Right hindlimb (tissue), 1 donor: ENCODE results near the gene AVPR2.

Experiments used
- DNase-seq: peaks from one replicate; pipeline ENCODE4 v3.0.0-alpha.2; 2018

Gene AVPR2

DNA sequence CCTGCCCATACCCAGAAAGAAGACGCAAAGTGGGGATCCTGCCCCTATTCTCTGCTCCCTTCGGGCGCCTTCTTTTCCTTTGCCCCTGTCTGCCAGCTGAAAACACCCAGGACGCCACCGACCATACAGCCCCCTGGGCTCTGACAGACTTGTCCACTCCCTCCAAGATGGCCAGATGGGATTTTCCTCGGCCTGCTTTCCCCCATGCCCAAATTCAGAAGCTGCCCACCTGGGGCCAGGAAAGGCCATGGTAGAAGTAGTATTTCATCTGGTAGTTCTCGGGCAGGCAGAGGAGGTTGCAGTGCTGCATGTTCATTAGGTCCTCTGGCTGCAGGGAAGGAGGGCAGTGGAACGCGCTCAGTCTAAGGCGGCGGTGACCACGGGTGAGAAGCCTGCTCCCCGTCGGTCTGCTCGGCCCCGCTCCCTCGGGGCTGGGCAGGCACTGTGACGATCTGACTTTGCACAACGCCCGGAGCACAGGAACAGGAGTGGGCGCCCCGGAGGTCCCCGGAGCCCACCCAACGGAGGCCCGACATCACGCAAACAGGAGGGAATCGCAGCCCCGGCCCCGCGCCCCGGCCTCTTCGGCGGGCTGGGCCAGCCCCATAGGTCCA, 29.8 kb downstream of the AVPR2 start:
- no peak for DNase-seq

DNA sequence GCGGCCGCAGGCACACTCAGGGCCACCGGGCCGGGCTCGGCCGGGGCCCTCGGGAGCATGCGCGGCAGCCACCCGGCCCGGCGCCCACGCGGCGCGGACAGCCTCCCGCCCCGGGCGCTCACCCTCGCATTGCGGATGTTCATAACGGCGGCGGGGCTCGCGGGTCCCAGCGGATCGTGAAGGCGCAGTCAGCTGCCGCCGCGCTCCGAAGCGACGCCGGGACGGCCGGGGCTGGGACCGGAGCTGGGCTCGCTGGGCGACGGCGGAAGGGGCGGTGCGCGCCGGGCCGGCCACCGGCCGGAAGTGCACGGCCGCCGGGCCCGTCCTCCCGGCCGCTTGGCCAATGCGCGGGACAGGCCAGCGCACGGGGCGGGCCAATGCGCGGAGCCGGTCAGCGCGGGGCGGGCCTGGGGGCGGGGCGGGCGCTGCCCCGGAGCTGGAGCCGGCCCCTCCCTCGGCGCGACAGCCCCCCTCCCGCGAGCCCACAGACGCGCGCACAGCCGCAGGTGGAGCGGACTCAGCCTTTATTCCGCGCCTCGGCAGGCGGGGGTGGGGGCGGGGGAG, 30.4 kb downstream of the AVPR2 start, which contains the start of gene NAA10:
Gene NAA10 (minus strand): TSS at position 276 of the 564 bp plus-strand sequence. CDS start 133 bp downstream, at position 143.
- DNase-seq: peak; percentile 85

DNA sequence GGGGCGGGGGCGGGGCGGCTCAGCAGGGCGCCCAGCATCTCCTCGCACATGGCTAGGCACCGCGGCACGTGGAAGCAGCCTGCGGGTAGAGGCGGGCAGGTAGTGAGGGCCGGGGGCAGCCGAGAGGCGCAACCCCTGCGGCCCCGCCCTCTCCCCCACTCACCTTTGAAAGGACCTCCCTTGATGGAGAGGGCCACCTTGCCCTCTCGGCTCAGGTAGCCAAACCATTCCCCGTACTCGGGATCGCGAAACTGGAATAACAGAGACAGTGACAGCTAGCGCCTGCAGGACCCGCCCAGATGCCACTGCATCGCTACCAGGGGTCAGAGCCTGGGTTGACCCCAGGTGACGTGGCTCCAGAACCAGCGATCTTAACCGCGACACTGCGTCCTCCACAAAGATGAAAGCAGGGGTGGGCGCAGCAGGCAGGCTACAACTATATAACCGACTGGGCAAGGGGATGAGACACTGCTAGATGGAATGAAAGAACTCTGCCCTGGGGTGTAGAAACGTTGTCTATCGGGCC, 30.9 kb downstream of the AVPR2 start:
- no peak for DNase-seq

DNA sequence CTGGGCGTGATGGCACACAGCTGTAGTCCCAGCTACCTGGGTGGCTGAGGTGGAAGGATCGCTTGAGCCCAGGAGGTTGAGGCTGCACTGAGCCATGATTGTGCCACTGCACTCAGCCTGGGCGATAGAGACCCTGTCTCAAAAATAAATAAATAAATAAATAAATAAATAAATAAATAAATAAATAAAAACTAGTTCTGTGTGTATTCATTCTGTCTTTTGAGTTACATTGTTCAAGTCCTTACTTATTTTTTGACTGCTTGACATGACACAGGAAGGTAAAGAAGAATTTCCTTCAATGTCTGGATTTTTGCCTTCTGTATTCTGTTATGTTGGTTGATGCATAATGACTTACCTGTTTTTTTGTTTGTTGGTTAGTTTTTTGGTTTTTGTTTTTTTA, 32.6 kb downstream of the AVPR2 start:
- DNase-seq: no peak

DNA sequence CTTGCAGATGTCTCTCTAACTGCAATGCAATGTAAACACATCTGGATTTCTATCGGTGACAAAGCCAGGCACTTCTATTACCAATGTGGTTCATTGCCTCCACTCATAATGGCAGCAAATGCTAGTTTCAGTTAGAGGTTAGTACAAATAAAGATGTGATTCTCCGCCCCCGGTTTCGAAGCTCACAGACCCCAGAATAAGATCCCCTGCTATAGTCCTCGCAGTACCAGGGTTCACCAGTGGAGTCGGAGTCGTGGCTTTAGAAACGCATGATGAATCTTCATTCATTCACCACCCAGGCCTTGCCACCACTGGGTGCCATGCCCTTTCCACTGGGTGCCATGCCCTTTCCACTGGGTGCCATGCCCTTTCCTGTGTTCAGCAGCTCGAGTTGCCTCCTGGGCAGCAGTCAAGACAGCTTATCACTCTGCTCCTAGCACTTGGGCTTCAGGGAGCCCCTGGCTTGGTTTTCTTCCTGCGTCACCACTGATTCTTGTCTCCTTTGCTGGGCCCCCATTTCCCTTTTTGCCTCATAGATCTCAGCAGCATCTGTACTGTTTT, 33.8 kb downstream of the AVPR2 start:
- DNase-seq: no peak

DNA sequence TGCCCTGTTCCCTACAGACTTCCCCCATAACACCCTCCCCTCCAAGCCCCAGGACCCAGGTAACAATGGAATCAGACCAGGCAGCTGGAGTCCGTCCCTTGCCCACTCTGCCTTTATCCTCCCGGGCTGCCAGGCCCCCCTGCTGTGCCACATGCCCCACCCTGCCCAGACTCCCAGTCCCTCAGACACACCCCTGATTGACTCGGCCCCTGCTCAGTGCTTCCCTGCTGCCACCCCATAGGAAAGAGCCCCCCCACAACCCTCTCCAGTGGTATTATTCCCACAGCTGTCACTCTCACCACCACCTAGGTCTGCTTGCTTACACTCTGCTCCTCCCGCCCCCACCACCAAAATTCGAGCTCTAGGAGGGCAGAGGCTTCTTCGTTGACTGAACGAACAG, 35.1 kb downstream of the AVPR2 start:
- DNase-seq: no peak

DNA sequence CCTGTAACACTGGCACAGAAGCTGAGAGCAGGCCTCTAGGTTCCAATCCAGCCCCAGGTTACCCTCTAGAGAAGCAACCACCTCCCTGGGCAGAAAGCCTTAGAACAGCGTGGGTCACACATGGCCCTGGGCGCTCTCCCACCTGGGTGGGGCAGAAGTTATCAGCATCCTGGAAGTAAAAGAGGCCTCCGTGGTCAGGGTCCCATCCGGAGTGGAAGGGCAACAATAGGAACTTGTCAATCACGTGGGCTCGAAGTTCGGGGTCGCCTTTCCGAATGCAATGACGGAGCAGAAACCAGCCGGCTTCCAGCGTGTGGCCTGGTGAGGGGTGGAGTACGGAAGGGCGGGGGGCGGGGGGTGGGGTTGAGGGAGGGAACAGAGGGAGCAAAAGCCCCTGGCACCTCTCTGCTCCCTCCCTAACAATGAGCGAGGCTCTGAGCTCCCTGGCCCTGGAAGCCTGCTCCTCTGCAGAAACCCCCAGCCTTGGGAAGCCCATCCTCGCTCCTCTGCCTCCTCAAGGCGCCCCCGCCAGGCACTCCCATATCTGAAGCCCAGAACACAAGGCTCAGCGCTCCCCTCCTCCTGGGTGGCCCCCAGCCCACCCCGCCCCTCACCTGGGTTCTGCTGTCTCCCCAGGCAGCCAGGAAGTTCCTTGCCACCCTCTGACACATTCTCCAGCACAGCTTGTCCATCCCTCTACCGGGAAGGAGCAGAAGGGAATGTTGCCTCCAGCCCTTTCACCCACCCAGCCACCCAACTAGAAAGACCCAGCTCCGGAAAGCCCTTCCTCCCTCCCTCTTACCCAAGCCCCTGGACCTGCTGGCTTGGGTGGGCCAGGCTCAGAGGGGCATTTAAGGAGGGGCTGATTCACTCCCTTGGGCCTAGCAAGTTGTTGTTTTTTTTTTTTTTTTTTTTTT, 37.1 kb downstream of the AVPR2 start:
- DNase-seq: no peak

DNA sequence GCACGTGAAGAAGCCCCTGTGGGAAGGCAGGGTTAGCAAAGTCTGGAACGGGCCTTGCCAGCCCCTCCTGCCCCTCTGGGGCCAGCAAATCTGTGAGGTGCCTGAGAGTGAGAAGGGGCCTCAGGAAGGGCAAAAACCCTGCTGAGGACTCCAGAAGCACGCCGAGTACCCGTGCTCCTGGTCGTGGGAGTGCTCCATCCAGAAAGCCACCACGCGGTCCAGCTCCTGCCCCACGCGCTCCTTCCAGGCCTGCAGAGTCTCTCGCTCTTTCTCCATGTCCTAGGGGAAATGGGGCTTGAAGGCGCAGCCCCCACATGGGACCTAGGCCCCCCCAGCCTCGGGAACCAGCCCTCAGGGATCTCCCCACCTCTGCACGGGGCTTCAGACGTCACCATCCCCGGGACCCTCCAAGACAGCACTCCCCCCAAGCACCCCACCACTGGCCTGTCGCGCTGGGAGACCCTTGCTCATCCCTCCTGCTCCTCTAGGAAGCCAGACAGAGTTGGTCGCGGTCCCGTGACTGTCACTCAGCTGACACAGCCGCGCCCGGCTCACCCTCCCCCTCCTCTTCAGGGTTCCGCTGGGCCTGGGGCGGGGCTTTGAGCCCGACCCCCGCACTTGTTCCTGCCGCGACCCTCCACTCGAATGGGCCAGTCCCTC, 39.8 kb downstream of the AVPR2 start, which contains the start of gene RENBP:
Gene RENBP (minus strand): TSS at position 504 of the 660 bp plus-strand sequence. CDS start 33 bp downstream, at position 471.
- DNase-seq: no peak

DNA sequence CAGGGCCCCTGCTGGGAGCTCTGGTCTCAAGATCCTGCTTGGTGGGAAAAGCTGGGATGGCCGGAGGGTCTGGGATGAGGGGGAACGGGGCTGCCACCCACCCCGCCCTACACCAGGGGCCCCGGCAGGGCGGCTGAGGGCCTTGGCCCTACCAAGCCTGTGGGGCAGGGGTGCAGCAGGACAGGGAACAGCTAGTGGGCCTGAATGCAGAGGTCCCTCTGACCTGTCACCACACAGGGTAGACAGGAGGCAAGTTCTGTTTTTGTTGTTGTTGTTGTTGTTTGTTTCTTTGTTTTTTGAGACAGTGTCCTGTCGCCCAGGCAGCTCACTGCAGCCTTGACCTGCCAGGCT, 40.3 kb downstream of the AVPR2 start:
- DNase-seq: no peak

DNA sequence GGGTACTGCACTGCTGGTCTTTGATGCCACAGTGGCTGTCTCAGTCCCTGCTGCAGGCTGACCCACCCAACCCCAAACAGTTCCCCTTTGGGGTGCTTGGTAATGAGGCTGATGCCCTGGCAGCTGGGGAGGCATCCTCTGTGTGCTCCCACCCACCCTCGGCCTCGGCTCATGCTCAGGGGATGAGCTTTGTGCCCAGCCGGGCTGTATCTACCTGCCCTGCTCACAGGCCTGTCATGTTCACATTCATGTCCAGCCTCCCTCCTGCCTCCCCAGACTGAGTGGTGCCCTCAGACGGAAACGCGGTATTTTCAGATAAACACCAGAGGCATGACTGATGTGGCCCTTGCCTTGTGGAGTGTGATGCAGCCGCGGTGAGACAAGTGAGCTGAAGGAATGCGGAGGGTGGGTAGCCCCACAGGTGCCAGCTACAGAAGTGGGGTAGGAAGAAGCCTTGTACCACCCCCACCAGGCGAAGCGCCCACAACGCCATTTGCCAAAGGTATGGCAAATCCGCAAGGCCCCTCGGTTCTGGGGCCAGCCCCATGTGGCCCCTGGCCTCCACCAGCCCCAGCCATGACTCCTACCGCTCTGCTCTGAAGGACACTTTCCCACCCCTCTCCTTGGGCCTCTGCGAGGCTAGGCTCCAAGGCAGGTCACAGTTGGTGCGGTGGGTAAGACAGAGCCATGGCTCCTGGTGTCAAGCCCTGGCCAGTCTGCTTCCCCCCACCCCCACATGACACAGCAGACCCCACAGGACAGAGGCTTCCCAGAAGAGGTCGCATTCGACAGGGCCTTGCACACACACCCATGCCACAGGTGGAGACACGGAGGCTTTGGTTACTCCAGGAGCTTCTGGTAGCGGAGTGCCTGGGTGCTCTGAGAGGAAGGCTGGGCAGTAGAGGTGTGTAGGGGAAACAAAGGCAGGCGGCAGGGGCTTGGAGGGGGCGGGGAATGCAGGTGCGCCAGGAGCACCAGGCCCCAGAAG, 41.8 kb downstream of the AVPR2 start:
- DNase-seq: no peak

DNA sequence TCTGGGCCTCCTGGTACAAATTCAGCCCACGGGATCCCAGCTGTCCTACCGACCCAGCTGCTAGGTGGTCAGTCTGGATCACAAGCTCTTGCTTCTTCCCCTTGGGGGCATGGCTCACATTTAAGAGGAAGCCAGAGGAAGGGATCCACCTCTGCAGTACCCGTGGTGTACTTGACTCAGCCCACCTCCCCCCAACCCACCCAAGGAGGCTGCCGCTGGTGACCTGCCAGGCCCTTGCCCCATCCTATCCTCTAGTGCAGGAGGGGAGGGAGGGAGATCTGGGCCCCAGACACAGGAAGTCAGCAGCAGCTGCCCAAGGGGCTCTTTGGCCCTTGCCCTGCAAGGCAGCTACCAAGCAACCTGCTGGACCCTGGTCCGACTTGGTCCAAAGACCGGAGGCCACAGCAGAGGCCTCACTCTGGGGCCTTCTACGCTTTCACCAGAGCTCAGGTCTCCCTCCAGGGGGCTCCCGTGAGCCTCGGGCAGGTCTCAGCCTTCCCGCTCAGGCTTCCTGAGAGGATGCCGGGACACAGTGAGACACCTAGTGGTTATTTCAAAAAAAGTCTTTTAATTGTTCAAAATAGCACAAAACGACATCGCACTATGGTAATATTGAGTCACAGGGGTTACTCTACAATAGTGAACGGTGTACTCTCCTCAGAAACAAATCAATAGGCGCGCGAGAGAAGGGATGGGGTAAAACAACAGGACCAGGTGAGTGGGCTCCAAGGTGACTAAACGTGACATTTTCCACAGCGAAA, 42.7 kb downstream of the AVPR2 start:
- peak; percentile 62 for DNase-seq

DNA sequence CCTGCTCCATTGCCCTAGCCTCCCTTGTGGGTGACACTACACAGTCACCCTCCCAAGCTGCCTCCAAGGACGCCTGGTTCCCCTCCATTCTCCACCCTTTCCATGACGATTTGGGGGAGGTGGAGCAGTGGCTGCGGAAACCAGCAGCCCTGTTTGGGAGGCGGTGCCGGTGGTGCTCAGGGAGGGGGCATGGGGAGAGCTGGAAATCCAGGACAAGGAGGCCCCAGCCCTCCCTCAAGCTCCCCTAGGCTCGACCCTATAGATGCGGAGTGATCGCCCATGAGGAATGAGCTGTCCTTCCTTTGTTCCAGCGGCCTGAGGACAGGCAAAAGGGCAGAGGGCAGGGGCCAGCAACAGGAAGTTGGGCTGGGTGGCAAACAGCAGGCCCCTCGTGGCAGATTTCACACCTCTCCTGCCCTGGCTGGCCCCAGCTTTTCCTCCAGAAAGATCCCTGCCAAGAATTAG, 43.6 kb downstream of the AVPR2 start:
- DNase-seq: no peak

DNA sequence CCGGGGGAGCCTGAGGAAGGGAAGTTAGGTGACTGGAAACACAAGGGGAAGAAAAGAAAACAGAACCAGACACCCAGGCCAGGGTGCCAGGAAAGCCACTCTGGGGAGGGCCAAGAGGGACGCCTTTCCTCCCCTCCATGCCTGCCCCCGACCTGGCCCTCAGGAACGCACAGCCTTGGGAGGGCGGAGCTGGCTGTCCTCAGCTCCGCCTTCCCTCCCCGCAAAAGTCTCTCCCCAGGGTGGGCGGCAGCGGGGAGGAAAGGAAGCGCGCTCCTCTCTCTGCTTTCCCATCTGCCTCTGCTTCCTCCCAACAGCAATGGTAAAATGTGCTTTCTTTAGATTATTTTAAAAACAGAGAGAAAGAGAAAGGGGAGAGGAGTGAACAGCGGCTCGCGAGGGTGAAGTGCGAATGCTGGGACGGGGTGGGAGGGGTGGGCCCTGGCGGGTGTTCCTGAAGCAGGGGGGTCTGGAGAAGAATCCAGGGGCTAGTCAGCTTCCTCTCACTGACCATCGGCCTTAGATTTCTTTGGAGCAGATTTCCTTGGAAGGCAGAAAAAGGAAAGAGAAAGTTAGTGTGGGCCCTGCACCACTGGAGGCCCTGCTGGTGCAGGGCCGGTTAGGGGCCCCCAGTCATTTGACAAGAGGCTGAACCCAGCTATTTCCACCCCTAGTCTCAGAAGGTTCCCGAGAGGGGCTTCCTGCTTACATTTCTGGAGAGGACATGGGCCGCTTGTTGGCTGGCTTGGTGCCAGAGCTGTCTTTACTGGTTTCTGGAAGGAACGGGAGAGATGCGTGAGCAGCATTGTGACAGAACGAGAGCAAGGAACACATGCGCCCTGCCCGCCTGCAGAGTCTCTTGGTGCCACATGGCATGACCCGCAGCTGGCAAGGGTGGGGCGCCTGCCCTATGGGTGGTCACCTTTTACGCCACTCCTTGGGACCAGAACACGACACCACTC, 44.7 kb downstream of the AVPR2 start:
- DNase-seq: no peak

DNA sequence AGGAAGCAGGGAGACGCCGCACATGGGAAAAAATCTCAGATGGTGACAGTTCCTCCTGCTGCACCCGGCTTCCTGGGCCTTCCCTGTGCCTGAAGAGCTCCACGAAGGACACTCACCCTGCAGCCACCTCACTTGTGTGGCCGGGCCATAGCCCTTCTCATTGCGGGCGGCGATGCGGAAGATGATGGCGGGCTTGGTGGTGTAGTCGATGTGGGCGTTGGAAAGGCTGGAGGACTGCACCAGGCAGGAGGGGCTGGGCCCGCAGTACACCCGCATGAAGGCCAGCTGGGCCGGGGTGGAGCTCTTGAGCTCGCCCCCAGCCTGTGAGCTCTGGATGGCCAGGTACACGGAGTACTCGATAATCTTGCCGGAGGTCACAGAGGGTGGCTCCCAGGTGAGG, 45.7 kb downstream of the AVPR2 start:
- no peak for DNase-seq

DNA sequence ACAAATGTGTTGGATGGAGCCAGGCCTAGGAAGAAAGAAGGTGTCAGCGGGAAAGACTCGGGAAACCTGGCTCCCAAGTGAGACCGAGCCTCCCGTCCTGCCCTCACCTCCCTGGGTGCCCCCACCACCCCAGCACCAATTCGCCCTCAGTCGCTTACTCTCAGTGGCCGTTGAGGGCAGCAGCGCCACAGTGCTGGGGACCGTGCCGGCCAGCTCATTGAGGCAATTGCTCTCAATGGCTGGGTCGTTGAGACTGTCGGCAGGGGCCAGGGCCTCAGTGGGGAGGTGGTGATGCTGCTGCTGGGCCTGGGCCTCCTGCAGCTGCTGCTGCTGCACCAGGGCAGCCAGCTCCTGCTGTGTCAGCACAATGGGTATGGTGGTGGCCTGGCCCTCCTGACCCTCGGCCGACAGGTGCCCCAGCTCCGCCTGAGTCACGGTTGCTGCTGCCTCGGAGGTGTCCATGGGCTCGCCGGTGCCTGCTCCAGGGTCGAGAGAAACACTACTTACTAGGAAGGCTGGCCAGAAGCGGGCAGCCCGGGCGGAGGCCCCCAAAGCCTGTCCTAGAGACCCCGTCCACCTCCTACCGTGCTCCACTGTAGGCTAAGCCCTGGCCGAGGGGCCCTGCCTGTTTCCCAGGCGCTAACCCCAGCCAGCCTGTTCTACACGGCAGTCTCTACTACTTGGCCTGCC, 47.4 kb downstream of the AVPR2 start:
- DNase-seq: no peak

DNA sequence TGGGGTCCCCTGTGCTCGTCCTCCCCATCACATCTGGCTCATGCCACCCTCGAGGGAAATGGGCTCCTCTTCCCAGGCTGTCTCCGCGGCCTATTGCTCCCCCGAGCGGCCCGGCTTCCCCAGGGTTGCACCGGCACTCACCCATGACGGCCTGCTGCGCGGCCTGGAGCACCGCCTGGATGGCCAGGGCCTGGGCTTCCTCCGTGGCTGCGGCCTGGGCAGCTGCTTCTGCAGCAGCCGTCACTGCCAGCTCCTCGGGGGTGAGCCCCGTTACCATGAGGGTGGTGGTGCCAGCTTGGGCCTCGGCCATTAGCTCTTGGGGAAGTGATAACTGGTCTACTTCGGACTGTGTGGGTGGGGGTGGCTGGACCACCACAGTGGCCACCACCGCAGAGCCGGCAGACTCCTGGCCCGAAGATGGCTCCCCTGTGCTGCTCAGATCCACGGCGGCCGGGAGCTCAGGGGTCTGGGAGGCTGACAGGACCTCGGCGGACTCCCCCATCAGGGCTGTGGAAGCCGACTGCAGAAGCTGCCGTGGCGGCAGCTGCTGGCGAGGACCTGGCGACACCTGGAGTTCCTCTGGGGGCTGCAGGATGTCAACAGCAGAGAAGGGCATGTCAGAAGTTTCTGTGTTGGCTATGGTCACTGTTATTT, 48.0 kb downstream of the AVPR2 start:
- DNase-seq: no peak

DNA sequence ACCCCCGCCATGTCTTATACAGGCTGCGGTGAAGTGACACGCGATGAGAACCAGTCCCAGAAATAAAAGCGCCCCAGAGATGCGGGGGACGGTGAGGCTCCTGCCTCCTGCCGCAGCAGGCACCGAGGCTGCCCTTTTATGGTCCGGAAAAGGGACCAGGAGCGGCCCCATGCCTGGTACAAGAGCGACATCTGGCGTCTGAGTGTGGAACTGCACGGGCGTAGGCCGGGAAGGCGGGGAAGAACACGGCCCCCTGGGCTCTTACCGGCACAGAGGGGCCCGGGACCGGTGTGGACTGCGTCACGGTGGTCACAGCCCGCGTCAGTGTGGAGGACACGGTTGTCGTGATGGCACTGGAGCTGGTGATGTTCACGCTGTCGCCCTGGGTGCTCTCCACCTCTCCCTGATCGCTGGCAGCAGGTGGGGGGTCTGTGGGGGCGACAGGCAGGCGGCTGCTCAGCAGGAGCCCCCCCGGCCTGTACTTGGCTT, 48.9 kb downstream of the AVPR2 start:
- DNase-seq: peak; percentile 76
